Measurements from ENCODE around the gene PDE4DIP.
"Not testable (repeated sequence)": the region's sequence is repeated elsewhere in the genome, so short reads cannot be mapped to it uniquely, and the experiment has no call there.

The PDE4DIP gene

DNA sequence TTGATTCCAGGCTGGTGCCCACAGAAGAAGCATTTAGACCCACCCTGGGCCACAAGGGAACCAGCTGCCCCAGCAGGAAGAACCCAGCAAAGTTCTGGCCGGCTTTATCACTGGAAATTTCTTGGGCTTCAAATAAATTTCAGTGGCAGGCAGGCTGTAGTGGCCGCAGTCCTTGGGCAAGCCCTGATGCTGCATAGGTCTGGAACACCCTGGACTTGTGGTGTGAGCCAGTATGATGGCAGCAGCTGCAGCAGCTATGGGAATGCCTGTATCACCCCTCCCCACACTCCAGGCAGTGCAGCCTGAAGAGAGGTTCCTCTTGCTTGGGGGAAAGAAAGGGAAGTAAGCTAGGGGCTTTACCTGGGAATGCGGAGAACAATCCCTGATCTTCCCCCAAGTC, 189.7 kb downstream of the PDE4DIP start:
- DNase-seq (ENCODE audit: extremely low read depth in 1 of 2, low read depth in 1 of 2): not testable (repeated sequence)

DNA sequence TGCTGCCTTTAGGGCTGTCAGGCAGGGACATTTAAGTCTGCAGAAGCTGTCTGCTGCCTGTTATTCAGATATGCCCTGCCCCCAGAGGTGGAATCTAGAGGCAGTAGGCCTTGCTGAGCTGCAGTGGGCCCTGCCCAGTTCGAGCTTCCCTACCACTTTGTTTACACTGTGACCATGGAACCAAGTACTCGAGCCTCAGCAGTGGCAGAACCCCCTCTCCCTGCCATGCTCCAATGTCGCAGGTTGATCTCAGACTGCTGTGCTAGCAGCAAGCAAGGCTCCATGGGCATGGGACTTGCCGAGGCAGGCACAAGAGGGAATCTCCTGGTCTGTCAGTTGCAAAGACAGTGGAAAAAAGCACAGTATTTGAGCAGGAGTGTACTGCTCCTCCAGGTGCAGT, 198.8 kb downstream of the PDE4DIP start:
- DNase-seq (ENCODE audit: extremely low read depth in 1 of 2, low read depth in 1 of 2): not testable (repeated sequence)

DNA sequence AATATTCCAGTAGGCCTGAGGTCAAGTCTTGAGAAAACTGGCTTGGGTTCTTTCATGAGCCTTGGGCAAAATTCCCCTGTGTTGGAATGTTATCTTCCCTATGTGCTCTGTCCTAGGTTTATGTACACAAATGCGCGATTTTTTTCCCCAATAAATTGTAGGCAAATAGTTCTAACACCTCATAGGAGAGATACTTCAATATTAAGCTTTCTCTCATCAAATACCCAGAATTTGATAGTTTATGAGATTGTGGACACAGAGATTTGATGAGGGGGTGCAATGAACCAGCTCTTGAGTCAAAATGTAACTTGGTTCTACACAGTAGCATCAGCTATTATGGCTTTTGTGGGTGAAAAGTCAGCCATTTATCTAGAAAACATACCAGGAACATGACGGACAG, 220.4 kb downstream of the PDE4DIP start:
- not testable (repeated sequence) for DNase-seq (ENCODE audit: extremely low read depth in 1 of 2, low read depth in 1 of 2)

DNA sequence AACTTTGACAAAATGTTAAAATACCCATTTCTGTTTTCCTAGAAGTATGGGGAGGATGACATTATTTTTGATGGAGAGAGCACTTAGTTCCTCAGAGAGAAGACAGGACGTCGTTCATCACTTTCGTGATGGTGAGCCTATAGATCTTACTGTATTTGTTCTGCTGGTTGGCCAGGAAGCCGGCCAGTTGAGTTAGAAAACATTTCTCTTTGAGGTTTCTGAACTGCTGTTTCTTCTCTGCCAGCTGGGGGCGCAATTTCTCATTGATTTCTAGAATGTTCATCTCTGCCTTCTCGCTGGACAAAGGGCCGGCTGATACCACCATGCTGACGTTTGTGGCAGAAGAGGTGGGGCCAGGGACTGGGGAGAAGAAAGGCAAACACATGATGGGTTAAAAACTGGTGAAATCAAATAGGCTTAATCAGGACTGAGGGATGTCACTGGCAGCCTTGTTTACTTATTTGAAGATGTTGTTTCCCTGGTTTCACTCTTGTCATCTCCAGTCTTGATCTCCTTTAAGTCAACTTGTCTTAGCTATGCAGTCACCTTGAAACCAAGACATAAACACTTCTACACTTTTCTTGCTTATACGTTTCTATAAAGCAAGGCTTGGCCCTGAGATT, 231.4 kb downstream of the PDE4DIP start:
- DNase-seq (ENCODE audit: extremely low read depth in 1 of 2, low read depth in 1 of 2): not testable (repeated sequence)

Measured in stimulated activated CD8-positive, alpha-beta memory T cell treated with anti-CD3 and anti-CD28 coated beads, Interleukin-7, amount 100 ng/mL, for 48 hours (primary cell).